ENCODE measurements around the gene ZNF410. TPM values are rescaled to one million over a fixed set of nuclear protein-coding genes. Genes with fewer than 3 reads are reported as not detected.

ZNF410 gene
- total RNA-seq, 2 donors from 2014 or later: 55.0 to 61.4 TPM

- no peaks in the 10 kb centered on the region for H3K27me3 ChIP-seq (replicated peaks; ENCODE audit: insufficient read depth)
- H3K4me1 ChIP-seq (ENCODE audit: control insufficient read depth in 1 of 2, low read depth in 2 of 2): peaks cover 0 to 10% of the 10 kb centered on the region in 2 donors
- H3K36me3 ChIP-seq: no peaks in the 10 kb centered on the region
- no peak for ATAC-seq (ENCODE audit: insufficient number of reproducible peaks, low FRiP score, low read depth)
- no peak overlapping the region for H3K4me3 ChIP-seq
- no peak for TF ChIP-seq CTCF (IDR thresholded peaks at IDR 0.05)
- no peak overlapping the region for H3K27ac ChIP-seq
- DNase-seq (ENCODE audit: low spot score): no peak
- H3K9me3 ChIP-seq: no peaks in the 10 kb centered on the region
Observed at GRCh38 chr14:73846947-73847346, 39.7 kb upstream of the ZNF410 start.

- Histone ChIP-seq H3K36me3 (no peaks in the 10 kb centered on the region), H3K9me3 (no peaks in the 10 kb centered on the region), H3K27ac (peak overlapping the region; percentile 83 to 92), H3K27me3 (replicated peaks; ENCODE audit: insufficient read depth) (no peaks in the 10 kb centered on the region), H3K4me1 (ENCODE audit: control insufficient read depth in 1 of 2, low read depth in 2 of 2) (peaks cover 0 to 18% of the 10 kb centered on the region in 2 donors), H3K4me3 (peak overlapping the region; percentile 81)
- no peak for TF ChIP-seq CTCF (IDR thresholded peaks at IDR 0.05)
- no peak for DNase-seq (ENCODE audit: low spot score)
- ATAC-seq (ENCODE audit: insufficient number of reproducible peaks, low FRiP score, low read depth): no peak
Observed at GRCh38 chr14:73851000-73851399, 35.7 kb upstream of the ZNF410 start.

GRCh38 chr14:73851567-73852382 is 34.9 kb upstream of the ZNF410 start, which contains the start of gene PTGR2:
Gene PTGR2 (plus strand): TSS chr14:73851831. CDS start chr14:73858863, 7,032 bp downstream.
- Histone ChIP-seq H3K4me1 (ENCODE audit: control insufficient read depth in 1 of 2, low read depth in 2 of 2) (peaks cover 0 to 18% of the 10 kb centered on the region in 2 donors), H3K27me3 (replicated peaks; ENCODE audit: insufficient read depth) (no peaks in the 10 kb centered on the region), H3K4me3 (peak within 1 kb of the TSS; percentile 81), H3K36me3 (no peaks in the 10 kb centered on the region), H3K27ac (peak within 1 kb of the TSS; percentile 83 to 92), H3K9me3 (no peaks in the 10 kb centered on the region)
- peak; percentile 31 for TF ChIP-seq CTCF (IDR thresholded peaks at IDR 0.05)
- peak; percentile 96 for ATAC-seq (ENCODE audit: insufficient number of reproducible peaks, low FRiP score, low read depth)
- peak; percentile 91 for DNase-seq (ENCODE audit: low spot score)

- TF ChIP-seq CTCF (IDR thresholded peaks at IDR 0.05): no peak
- DNase-seq (ENCODE audit: low spot score) (no peak), ATAC-seq (ENCODE audit: insufficient number of reproducible peaks, low FRiP score, low read depth) (no peak)
- no peaks in the 10 kb centered on the region for H3K9me3 ChIP-seq
- H3K27me3 ChIP-seq (replicated peaks; ENCODE audit: insufficient read depth): no peaks in the 10 kb centered on the region
- no peak overlapping the region for H3K27ac ChIP-seq
- H3K4me1 ChIP-seq (ENCODE audit: control insufficient read depth in 1 of 2, low read depth in 2 of 2): no peaks in the 10 kb centered on the region
- H3K4me3 ChIP-seq: no peak overlapping the region
- peaks cover 5% of the 10 kb centered on the region for H3K36me3 ChIP-seq
Observed at GRCh38 chr14:73859145-73859544, 27.5 kb upstream of the ZNF410 start.

GRCh38 chr14:73861073-73861472 is 25.6 kb upstream of the ZNF410 start:
- H3K27me3 ChIP-seq (replicated peaks; ENCODE audit: insufficient read depth): no peaks in the 10 kb centered on the region
- no peaks in the 10 kb centered on the region for H3K9me3 ChIP-seq
- H3K4me3 ChIP-seq: no peak overlapping the region
- no peak overlapping the region for H3K27ac ChIP-seq
- DNase-seq (ENCODE audit: low spot score) (no peak), ATAC-seq (ENCODE audit: insufficient number of reproducible peaks, low FRiP score, low read depth) (no peak)
- H3K36me3 ChIP-seq: peaks cover 5% of the 10 kb centered on the region
- H3K4me1 ChIP-seq (ENCODE audit: control insufficient read depth in 1 of 2, low read depth in 2 of 2): no peaks in the 10 kb centered on the region
- TF ChIP-seq CTCF (IDR thresholded peaks at IDR 0.05): no peak
